Femur (tissue), 1 donor: ENCODE data around the gene MYL2.

Experiments used
- DNase-seq: peaks from one replicate; pipeline ENCODE4 v3.0.0-alpha.2; 2017

MYL2 gene

GRCh38 chr12:110929818-110930217 lies 9.4 kb upstream of the MYL2 start:
- no peak for DNase-seq

GRCh38 chr12:110928700-110929099 lies 8.3 kb upstream of the MYL2 start:
- peak; percentile 10 for DNase-seq

- peak; percentile 12 for DNase-seq
Measured at GRCh38 chr12:110927546-110927945, 7.2 kb upstream of the MYL2 start.

GRCh38 chr12:110923692-110924334 lies 3.4 kb upstream of the MYL2 start:
- peak; percentile 1 for DNase-seq

- peak; percentile 3 for DNase-seq
Measured at GRCh38 chr12:110923192-110923591, 2.8 kb upstream of the MYL2 start.

GRCh38 chr12:110922652-110923051 lies 2.3 kb upstream of the MYL2 start:
- peak; percentile 5 for DNase-seq

- no peak for DNase-seq
Measured at GRCh38 chr12:110921262-110921661, 883 bp upstream of the MYL2 start.

GRCh38 chr12:110919720-110920119 lies 659 bp downstream of the MYL2 start:
- DNase-seq: no peak

- no peak for DNase-seq
Measured at GRCh38 chr12:110917961-110918360, 2.4 kb downstream of the MYL2 start.

- DNase-seq: no peak
Measured at GRCh38 chr12:110917467-110917866, 2.9 kb downstream of the MYL2 start.

GRCh38 chr12:110916295-110916875 lies 4.0 kb downstream of the MYL2 start:
- no peak for DNase-seq

- DNase-seq: no peak
Measured at GRCh38 chr12:110913119-110914056, 7.0 kb downstream of the MYL2 start.

- DNase-seq: no peak
Measured at GRCh38 chr12:110912263-110912662, 8.1 kb downstream of the MYL2 start.

GRCh38 chr12:110908377-110909152 lies 11.8 kb downstream of the MYL2 start:
- no peak for DNase-seq

GRCh38 chr12:110907583-110907982 lies 12.8 kb downstream of the MYL2 start:
- no peak for DNase-seq

GRCh38 chr12:110906985-110907384 lies 13.4 kb downstream of the MYL2 start:
- DNase-seq: no peak

GRCh38 chr12:110906516-110906915 lies 13.9 kb downstream of the MYL2 start:
- no peak for DNase-seq

GRCh38 chr12:110906083-110906482 lies 14.3 kb downstream of the MYL2 start:
- DNase-seq: no peak

- no peak for DNase-seq
Measured at GRCh38 chr12:110903511-110903910, 16.9 kb downstream of the MYL2 start.

GRCh38 chr12:110901401-110901800 lies 19.0 kb downstream of the MYL2 start:
- DNase-seq: no peak

GRCh38 chr12:110896559-110896958 lies 23.8 kb downstream of the MYL2 start:
- no peak for DNase-seq

- DNase-seq: no peak
Measured at GRCh38 chr12:110893956-110894355, 26.4 kb downstream of the MYL2 start.

- no peak for DNase-seq
Measured at GRCh38 chr12:110889361-110889760, 31.0 kb downstream of the MYL2 start.
